Right lobe of liver (tissue), 6 donors: Measurements from ENCODE around the gene GATM. TPM values are rescaled to one million over a fixed set of nuclear protein-coding genes. Genes with fewer than 3 reads are reported as not detected.
A peak's percentile ranks its signal among the peaks of the same experiment; 100 is the strongest.

ENCODE experiments used
- ATAC-seq, 4 donors: fragments of 200-7000 bp; cut with Tn5 transposase; one replicate each; pipeline ENCODE4 v1.9.1; 2020; ENCODE audit warnings: mild to moderate bottlenecking in 4 of 4, moderate library complexity in 4 of 4
- DNase-seq, 3 donors: peaks; one replicate each; pipeline ENCODE4 v3.0.0-alpha.2; 2020
- H3K27ac ChIP-seq, 3 donors: fragments of 200-600 bp; one replicate each; pipeline ENCODE4 v1.8.0; 2022
- H3K27me3 ChIP-seq, 2 donors: fragments of 200-600 bp; one replicate each; pipeline ENCODE4 v1.8.0; 2022
- H3K36me3 ChIP-seq, 4 donors: fragments of 200-600 bp; sonication (generic) in 1 of 4; one replicate each; pipeline versions ENCODE4 v1.5.1 to v1.8.0; 2017 to 2022; ENCODE audit warnings: control low read depth in 1 of 4
- H3K4me1 ChIP-seq, 4 donors: fragments of 200-600 bp; sonication (generic) in 1 of 4; one replicate each; pipeline versions ENCODE4 v1.5.1 to v1.8.0; 2017 to 2022; ENCODE audit warnings: control low read depth in 1 of 4
- H3K4me3 ChIP-seq, 3 donors: fragments of 200-600 bp; one replicate each; pipeline ENCODE4 v1.8.0; 2022
- H3K9me3 ChIP-seq, 4 donors: fragments of 200-600 bp; sonication (generic) in 1 of 4; one replicate each; pipeline versions ENCODE4 v1.5.1 to v1.8.0; 2017 to 2022; ENCODE audit warnings: control low read depth in 1 of 4
- CTCF ChIP-seq, 4 donors: fragments of 200-600 bp in 3 of 4; fragments of 450-650 bp in 1 of 4; IDR thresholded peaks; one replicate each; pipeline versions ENCODE4 v1.5.1 to v1.8.0; 2016 to 2022; ENCODE audit warnings: antibody characterized with exemption in 4 of 4, mild to moderate bottlenecking in 2 of 4
- POLR2A ChIP-seq: fragments of 450-650 bp; IDR thresholded peaks from one replicate; pipeline ENCODE4 v1.6.1; 2017; ENCODE audit warnings: antibody characterized with exemption, mild to moderate bottlenecking
- WGBS: methylation state at CpG from one replicate; pipeline ENCODE4 v1.1.6; 2018; ENCODE audit warnings: low coverage, low lambda C conversion rate; ENCODE audit not compliant: insufficient coverage; ENCODE audit errors: missing lambda C conversion rate; 5-methylcytosine and 5-hydroxymethylcytosine counted together
- intact Hi-C, 2 donors: fragments of 100-400 bp; cut with DNase I; formaldehyde crosslinking; loops; one replicate each; pipeline versions ENCODE4 v1.11.2 to v1.14.1; 2022
- total RNA-seq, 6 experiments: library from RNA; depleted of rRNA in 2 of 6; stranded (reverse); fragments of >200 nt in 2 of 6; fragmentation: NEBNext Ultra II Directional in 3 of 6; extraction: Animal tissue kit (Norgen Biotek cat#: 25700) in 3 of 6; gene quantifications; one replicate each; pipeline versions ENCODE4 v1.1.0 to v1.2.4, GENCODE V29; 2016 to 2023
- donor health status: DM: no; HTN: yes; CAD: no.
- donor health status: DM: no; HTN: no; CAD: no.
- donor health status: DM: no; HTN: no; CAD: no.
- donor health status: DM: no; HTN: yes; CAD: no.
- donor health status: DM: no; HTN: yes; CAD: no.

GATM gene
- total RNA-seq, 6 experiments from 2014 or later, result 404 to 1,363 (median 579) TPM

DNA sequence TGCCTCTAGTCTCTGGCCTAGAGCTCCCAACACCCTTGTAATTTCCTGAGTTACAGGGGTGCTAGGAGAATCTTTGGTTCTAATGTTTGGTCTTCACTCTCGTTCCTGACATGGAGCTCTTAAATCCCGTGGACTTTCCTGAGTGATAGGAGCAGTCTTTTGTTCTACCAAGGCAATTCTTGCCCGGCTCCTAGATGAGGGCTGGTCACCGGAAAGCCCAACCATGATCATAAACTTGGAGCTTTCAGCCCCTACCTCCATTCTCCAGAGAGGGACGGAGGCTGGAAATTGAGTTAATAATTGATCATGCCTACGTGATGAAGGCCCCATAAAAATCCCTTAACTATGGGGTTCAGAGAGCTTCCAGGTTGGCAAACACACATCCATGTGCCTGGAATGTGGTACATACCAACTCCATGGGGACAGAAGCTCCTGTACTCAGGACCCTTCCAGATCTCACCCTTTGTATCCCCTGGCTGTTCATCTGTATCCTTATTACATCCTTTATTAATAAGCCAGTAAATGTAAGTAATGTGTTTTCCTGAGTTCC lies 18.8 kb upstream of the GATM start:
- no peaks in the 10 kb centered on the region for H3K9me3 ChIP-seq
- peak overlapping the region in 1 of 3 donors; percentile 41 for H3K27ac ChIP-seq
- no peaks in the 10 kb centered on the region for H3K27me3 ChIP-seq
- TF ChIP-seq CTCF (IDR thresholded peaks at IDR 0.05) (no peak), POLR2A (peak; percentile 56)
- 23% methylated on average over 6 of the region's 6 CpGs for WGBS
- H3K4me1 ChIP-seq, result peaks cover 0 to 32% (median 8%) of the 10 kb centered on the region in 4 donors
- no peaks in the 10 kb centered on the region for H3K36me3 ChIP-seq
- no peak for DNase-seq
- ATAC-seq, result peak in 2 of 4 donors; percentile 10 to 38
- intact Hi-C loops, result loop anchor here in 1 of 2 donors (10.0 kb wide), 1 partner anchor 82 kb away; no protein-coding TSS in a partner anchor
- H3K4me3 ChIP-seq, result no peak overlapping the region

DNA sequence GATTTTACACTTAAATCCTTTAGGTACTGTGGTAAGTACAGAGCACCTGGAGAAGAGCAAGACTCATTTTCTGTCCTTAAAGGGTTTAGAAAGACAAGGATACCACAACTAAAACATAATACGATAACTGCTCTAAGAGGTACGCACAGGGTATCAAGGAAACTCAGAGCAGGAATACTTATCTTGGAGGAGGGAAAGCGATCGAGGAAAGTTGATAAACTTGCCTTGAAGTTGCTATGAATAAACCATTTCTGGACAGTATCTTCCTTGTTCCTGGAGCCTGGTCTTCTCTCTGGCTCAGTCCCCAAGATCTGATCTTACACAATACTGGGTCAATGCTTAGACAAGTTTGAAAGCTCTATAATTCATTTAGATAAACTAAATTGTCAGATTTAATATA lies 17.6 kb upstream of the GATM start:
- ATAC-seq (no peak), DNase-seq (no peak)
- Histone ChIP-seq H3K4me1 (peaks cover 0 to 27% (median 8%) of the 10 kb centered on the region in 4 donors), H3K36me3 (no peaks in the 10 kb centered on the region), H3K4me3 (peak overlapping the region in 1 of 3 donors; percentile 10), H3K27ac (peak overlapping the region in 1 of 3 donors; percentile 41), H3K9me3 (no peaks in the 10 kb centered on the region), H3K27me3 (no peaks in the 10 kb centered on the region)
- TF ChIP-seq CTCF (IDR thresholded peaks at IDR 0.05) (no peak), POLR2A (no peak)
- 36% methylated on average over 4 of the region's 4 CpGs for WGBS
- intact Hi-C loops, result loop anchor here in 1 of 2 donors (10.0 kb wide), 1 partner anchor 81 kb away; no protein-coding TSS in a partner anchor

DNA sequence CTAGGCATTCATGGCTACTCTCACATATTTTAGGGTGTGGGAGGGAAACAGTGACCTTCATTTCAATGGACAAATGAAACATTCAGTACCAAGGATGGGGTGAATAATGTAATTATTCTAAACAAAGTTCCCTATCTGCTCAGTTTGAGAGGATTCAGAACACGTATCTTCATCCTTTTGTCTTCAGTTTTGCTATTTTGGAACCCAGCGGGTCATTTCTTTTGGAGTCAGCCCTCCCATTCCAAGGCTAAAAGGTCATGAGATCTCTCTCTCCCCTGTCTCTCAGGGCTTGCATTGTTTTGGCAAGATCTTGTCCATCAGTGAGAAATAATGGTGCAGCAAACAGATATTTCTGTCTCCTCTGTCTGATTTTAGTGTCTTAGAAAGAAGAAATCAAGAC lies 16.3 kb upstream of the GATM start:
- ATAC-seq (no peak), DNase-seq (no peak)
- no peak overlapping the region for H3K4me3 ChIP-seq
- no peaks in the 10 kb centered on the region for H3K36me3 ChIP-seq
- H3K27me3 ChIP-seq, result no peaks in the 10 kb centered on the region
- TF ChIP-seq CTCF (IDR thresholded peaks at IDR 0.05) (no peak), POLR2A (no peak)
- no peaks in the 10 kb centered on the region for H3K9me3 ChIP-seq
- H3K27ac ChIP-seq, result peak overlapping the region in 1 of 3 donors; percentile 14
- 50% methylated on average over 2 of the region's 2 CpGs for WGBS
- intact Hi-C loops, result loop anchor here in 1 of 2 donors (10.0 kb wide), 1 partner anchor 80 kb away; no protein-coding TSS in a partner anchor
- peaks cover 0 to 29% (median 7%) of the 10 kb centered on the region in 4 donors for H3K4me1 ChIP-seq

- intact Hi-C loops, result loop anchor here in 1 of 2 donors (10.0 kb wide), 1 partner anchor 79 kb away; no protein-coding TSS in a partner anchor
- no CpG with 5 or more reads among the region's 3 CpGs for WGBS
- no peaks in the 10 kb centered on the region for H3K9me3 ChIP-seq
- DNase-seq (peak in 2 of 3 donors; percentile 60 to 65), ATAC-seq (peak; percentile 61 to 81 (median 71))
- H3K4me3 ChIP-seq, result no peak overlapping the region
- H3K27me3 ChIP-seq, result no peaks in the 10 kb centered on the region
- peak; percentile 33 for TF ChIP-seq POLR2A
- peak; percentile 29 to 49 (median 40) for TF ChIP-seq CTCF (IDR thresholded peaks at IDR 0.05)
- H3K27ac ChIP-seq, result peak overlapping the region in 2 of 3 donors; percentile 14 to 24
- no peaks in the 10 kb centered on the region for H3K36me3 ChIP-seq
- H3K4me1 ChIP-seq, result peaks cover 0 to 30% (median 8%) of the 10 kb centered on the region in 4 donors
Observed at GRCh38 chr15:45393851-45394250, 15.5 kb upstream of the GATM start.
